ENCODE measurements around the gene PET117.

Gene PET117

DNA sequence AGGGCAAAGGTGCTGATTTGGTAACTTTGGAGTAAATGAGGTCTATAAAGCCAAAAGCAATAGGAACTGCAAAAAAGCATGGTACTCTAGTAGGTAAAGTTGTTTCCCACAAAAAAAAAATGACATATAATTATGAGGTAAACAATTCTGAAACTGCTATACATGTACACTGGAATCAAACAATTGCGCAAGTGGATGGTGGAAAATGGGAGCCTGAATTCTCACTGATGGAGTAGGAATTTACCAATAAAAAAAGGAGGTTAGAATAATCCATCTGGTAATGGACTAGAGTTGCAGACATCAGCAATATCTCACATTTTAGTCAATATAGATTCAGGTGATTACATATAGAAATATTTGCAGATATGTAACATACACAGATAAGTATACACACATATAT is 5.0 kb upstream of the PET117 start:
- POLR2A ChIA-PET, result no interaction called here
- TF ChIP-seq, protein P1, sequence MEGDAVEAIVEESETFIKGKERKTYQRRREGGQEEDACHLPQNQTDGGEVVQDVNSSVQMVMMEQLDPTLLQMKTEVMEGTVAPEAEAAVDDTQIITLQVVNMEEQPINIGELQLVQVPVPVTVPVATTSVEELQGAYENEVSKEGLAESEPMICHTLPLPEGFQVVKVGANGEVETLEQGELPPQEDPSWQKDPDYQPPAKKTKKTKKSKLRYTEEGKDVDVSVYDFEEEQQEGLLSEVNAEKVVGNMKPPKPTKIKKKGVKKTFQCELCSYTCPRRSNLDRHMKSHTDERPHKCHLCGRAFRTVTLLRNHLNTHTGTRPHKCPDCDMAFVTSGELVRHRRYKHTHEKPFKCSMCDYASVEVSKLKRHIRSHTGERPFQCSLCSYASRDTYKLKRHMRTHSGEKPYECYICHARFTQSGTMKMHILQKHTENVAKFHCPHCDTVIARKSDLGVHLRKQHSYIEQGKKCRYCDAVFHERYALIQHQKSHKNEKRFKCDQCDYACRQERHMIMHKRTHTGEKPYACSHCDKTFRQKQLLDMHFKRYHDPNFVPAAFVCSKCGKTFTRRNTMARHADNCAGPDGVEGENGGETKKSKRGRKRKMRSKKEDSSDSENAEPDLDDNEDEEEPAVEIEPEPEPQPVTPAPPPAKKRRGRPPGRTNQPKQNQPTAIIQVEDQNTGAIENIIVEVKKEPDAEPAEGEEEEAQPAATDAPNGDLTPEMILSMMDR (IDR thresholded peaks at IDR 0.05; ENCODE audit: insufficient read depth, low read length, missing control alignments), result no peak
- no peak overlapping the region for H3K4me3 ChIP-seq (ENCODE audit: low read depth, low read length)
- CTCF ChIA-PET, result no interaction called here
- DNase-seq (ENCODE audit: low read depth, low spot score), result no peak

DNA sequence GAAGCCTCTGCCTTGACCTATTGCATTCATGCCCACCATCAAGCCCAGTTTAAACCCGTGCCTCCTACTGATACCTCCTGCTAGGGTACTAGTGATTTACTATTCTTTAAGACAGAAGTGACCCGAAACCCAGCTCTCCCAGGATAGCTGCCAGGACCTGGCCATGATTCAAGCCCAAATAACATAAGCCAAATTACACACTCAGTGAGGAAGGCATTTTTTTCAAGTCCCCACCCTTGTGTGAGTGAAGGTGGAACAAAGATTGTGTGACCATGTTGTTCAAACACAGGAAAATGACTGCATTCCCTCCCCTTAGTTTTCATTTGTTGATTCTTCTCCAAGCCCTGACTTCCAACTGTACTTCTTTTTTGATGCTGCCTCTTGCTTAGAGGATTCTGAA is 3.7 kb upstream of the PET117 start:
- DNase-seq (ENCODE audit: low read depth, low spot score), result no peak
- TF ChIP-seq, protein P1 (IDR thresholded peaks at IDR 0.05; ENCODE audit: insufficient read depth, low read length, missing control alignments), result no peak
- POLR2A ChIA-PET, result no interaction called here
- CTCF ChIA-PET, result no interaction called here
- no peak overlapping the region for H3K4me3 ChIP-seq (ENCODE audit: low read depth, low read length)

DNA sequence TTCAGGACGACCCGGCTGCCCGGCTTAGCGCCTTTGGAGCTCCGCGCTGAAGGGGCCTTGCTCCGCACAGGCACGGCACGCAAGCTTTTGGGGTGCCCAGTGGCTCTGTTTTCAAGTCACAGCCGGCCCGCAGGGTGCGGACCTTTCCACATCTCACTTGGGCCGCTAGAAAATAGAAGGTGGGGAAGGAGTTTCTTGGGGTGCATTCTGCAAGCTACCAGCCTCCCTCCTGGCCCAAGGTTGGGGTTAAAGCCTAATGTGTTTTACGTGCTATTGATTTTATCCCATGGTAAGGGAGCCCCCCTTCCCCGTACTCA is 561 bp downstream of the PET117 start:
- H3K4me3 ChIP-seq (ENCODE audit: low read depth, low read length), result peak overlapping the region; percentile 84
- DNase-seq (ENCODE audit: low read depth, low spot score), result no peak
- TF ChIP-seq, protein P1 (IDR thresholded peaks at IDR 0.05; ENCODE audit: insufficient read depth, low read length, missing control alignments), result no peak
- ChIA-PET POLR2A (interaction anchor here (0.7 to 1.2 kb wide), 2 partner anchors 150 to 306 kb away, joined by 3 to 7 read pairs; partner anchors contain the start of gene ZNF133), CTCF (interaction anchor here (0.8 to 1.7 kb wide), 2 partner anchors 11 to 16 kb away, joined by 4 to 5 read pairs; no protein-coding TSS in a partner anchor)

DNA sequence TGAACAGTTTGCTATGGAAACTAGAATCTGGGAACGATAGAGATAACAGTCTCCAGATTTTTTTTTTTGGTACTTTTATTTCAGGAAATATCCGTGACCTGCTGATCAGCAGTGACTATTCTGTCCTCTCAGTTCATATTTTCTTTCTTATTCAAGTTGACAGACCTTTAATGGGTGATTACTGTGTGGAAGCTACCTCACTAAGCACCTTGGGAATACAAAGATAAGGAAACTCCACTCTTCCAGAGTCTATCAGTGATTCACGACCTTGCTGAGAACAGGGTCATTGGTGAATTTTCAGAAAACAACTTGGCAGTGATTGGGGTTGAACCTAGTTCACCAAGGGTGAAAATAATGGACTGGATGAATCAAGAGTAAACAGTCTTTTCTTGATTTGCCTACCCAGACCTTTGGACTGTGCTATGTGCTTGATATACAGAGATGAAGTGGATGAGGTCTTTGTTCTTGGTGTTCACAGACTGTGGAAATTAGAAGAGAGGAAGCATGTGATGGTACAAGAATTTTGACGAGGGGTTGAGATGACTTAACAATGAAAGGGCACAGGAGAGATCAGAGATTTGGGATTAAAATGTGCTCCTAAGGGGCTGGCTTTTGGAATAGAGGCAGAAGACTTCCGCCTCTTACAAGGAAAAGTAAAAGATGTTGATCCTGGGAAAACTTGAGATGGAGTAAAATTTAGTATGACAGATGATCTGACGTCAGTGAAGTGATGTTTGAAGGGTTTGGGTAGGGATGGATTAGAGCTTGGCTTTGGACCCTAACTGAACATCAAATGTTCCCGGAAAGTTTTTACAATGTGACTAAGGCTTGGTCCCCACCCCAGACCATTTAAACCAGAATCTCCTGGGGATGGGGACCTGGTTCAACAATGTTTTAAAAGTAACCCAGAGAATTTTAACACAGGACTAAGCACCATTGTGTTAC is 1.2 kb downstream of the PET117 start:
- ChIA-PET POLR2A (interaction anchor here (1.2 kb wide), 1 partner anchor 149 kb away, joined by 7 read pairs; the partner anchor contains the start of gene ZNF133), CTCF (interaction anchor here (1.7 kb wide), 1 partner anchor 16 kb away, joined by 5 read pairs; no protein-coding TSS in a partner anchor)
- TF ChIP-seq, protein P1 (IDR thresholded peaks at IDR 0.05; ENCODE audit: insufficient read depth, low read length, missing control alignments), result no peak
- DNase-seq (ENCODE audit: low read depth, low spot score), result no peak
- peak overlapping the region; percentile 84 for H3K4me3 ChIP-seq (ENCODE audit: low read depth, low read length)

DNA sequence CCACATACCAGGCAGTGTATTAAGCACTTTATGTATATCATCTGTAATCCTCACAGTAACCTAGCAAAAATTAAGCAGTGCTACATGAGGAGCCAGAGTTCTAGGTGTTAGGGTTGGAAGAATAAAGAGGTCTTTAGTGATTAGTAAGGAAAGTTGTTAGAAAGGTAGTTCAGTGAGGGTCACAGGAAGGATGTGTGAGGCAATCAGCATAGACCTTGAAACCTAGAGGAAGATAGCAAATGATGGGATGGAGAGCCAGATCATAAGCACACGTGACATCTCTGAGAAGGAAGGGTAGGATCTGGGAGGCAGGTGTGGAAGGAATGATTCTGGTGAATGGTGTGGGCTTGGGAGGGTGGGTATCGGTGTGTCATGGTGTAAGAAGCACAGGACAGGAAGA is 2.2 kb downstream of the PET117 start:
- ChIA-PET CTCF (no interaction called here), POLR2A (no interaction called here)
- H3K4me3 ChIP-seq (ENCODE audit: low read depth, low read length), result no peak overlapping the region
- DNase-seq (ENCODE audit: low read depth, low spot score), result no peak
- TF ChIP-seq, protein P1 (IDR thresholded peaks at IDR 0.05; ENCODE audit: insufficient read depth, low read length, missing control alignments), result no peak

DNA sequence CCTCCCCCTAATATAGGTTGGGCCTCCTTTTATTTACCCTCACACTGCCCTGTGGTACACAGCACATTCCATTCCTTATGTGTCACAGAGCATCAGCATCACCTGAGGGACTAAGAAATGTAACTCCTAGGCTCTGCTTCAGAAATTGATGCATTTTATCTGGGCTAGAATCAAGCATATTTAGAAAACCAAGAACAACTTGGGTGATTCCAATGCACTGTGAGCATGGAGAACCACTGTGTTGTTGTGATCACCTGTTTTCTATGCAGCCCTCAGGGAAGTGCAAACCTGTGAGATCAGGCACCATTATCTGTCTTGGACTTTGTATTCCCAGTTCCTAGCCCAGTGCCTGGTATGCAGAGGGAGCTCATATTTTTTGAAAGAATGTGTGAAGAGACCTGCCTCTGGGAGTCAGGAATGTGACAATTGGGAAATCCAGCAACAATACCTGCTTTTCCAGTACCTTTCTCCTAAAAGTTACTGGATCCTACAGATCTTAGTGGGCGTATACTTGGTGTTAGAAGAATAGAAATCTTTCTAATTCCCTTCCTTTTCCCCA is 7.0 kb downstream of the PET117 start:
- TF ChIP-seq, protein P1 (IDR thresholded peaks at IDR 0.05; ENCODE audit: insufficient read depth, low read length, missing control alignments), result no peak
- ChIA-PET CTCF (no interaction called here), POLR2A (no interaction called here)
- no peak overlapping the region for H3K4me3 ChIP-seq (ENCODE audit: low read depth, low read length)
- no peak for DNase-seq (ENCODE audit: low read depth, low spot score)

Data from AG04449 (cell line).